Stimulated activated CD8-positive, alpha-beta memory T cell treated with anti-CD3 and anti-CD28 coated beads, Interleukin-7, amount 100 ng/mL, for 1 hour (primary cell): ENCODE results near the gene ZNF554.
"Not testable (repeated sequence)": the region's sequence is repeated elsewhere in the genome, so short reads cannot be mapped to it uniquely, and the experiment has no call there.

Experiments used
- DNase-seq, 2 donors: peaks; one replicate each; pipeline ENCODE4 v3.0.0-alpha.2; 2020; ENCODE audit warnings: low read depth in 2 of 2

The ZNF554 gene

DNA sequence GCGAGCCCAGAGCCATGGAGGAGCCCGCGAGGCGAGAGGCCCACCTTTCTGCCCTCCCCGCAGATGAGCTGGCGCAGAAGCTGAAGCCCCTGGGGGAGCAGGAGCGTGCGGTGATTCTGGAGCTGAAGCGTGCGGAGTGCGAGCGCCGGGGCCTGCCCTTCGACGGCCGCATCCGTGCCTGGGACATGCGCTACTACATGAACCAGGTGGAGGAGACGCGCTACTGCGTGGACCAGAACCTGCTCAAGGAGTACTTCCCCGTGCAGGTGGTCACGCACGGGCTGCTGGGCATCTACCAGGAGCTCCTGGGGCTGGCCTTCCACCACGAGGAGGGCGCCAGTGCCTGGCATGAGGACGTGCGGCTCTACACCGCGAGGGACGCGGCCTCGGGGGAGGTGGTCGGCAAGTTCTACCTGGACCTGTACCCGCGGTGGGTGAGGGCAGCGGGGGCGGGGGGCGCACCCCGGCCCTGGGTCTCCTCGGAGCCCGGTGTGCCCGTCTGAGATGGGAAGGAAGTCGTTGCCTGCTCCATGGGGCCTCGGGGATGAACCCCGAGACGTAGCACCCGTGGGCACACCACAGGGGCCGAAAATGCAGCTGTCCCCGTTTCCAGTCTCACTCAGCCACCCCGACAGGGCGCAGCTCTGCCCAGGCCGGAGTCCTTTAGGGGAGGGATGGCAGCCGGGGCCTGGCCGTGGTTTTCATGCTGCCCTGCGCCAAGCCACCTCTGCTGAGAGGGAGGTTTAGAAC is 12.1 kb upstream of the ZNF554 start:
- no peak for DNase-seq

DNA sequence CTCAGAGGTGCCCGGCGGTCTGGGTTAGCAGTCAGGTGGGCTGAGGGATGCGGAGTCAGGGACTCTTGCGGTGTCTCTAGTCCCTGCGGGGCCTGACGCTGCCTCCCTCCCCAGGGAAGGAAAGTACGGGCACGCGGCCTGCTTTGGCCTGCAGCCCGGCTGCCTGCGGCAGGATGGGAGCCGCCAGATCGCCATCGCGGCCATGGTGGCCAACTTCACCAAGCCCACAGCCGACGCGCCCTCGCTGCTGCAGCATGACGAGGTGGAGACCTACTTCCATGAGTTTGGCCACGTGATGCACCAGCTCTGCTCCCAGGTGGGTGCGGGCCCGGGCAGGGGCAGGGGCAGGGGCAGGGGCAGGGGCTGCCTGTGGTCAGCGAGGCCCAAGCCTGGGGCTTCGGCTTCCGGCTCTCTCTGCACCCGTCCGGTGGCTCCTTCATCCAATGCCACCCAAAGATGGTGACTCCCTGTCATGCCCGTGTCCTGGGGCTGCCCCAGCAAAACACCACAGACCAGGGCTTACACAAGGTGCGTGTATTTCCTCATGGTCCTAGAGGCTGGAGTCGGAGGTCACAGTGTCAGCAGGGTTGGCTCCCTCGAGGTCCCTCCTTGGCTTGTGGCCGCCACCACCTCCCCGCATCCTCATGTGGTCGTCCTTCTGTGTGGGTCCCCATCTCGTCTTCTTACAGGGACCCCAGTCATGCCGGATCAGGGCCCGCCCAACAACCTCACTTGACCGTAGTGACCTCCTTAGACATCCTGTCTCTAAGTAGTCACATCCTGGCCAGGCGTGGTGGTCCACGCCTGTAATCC is 11.3 kb upstream of the ZNF554 start:
- no peak for DNase-seq

DNA sequence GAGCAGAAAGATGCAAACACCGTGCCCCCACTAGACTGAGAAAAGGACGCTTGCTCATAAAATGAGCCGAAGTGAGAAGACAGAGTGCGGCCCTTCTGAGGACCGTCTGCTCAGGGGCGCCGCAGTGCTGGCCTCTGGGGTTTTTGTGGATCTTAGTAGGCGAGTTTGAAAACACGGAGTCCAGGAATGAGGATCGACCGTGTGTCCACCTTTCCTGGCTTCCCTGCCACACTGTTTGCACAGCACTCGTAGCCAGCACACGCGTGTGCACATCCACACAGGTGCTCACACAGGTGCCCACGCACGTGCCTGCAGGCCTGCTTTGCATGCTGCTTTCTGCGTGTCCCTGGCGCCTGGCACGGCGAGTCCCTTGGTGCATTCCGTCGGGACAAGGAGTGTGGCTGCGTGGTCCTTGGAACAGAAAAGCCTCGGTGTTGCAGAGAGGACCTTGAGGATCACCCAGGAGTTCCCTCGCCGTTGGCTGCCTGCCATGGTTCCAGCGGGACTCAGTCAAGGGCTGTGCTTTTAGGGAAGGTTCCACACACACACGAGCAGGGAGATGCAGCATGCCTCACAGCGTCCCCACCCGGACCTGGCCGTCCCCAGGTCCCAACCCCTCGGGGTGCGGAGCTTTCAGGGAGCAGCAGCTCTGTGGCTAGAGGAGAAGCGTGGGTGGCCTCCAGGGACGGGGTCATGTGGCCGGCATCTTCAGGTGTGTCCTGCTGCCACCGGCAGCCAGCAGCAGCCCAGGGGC is 10.1 kb upstream of the ZNF554 start:
- DNase-seq = no peak

DNA sequence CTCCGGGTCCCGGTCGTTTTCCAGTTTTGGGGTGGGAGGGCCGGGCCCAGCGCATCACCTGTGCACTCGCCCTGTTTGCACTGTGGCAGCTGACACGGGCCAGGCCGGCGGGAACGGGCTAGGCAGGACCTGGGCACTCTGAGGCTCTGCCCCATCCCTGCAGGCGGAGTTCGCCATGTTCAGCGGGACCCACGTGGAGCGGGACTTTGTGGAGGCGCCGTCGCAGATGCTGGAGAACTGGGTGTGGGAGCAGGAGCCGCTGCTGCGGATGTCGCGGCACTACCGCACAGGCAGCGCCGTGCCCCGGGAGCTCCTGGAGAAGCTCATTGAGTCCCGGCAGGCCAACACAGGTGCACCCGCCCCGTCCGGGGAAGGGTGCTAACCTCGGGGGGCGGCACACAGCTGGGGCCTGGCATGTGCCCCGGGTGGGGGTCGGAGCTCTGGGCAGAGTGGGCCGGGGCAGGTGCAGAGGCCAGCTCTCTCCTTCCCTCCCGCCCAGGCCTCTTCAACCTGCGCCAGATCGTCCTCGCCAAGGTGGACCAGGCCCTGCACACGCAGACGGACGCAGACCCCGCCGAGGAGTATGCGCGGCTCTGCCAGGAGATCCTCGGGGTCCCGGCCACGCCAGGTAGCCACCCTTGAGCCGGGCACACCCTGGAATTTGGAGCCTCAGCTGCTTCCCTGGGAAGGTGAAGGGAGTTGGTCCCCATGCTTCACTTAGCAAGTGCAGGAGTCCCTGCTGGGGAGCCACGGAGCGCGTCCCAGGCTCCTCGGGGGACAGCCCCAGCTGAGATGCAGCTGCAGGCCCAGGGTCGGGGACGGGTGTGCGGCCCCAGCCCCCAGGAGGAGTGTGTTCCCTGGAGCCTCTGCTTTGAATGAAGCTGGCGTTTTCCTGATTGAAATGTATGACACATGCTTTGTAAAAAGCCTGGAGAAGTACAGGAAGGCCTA is 9.3 kb upstream of the ZNF554 start:
- DNase-seq = no peak

DNA sequence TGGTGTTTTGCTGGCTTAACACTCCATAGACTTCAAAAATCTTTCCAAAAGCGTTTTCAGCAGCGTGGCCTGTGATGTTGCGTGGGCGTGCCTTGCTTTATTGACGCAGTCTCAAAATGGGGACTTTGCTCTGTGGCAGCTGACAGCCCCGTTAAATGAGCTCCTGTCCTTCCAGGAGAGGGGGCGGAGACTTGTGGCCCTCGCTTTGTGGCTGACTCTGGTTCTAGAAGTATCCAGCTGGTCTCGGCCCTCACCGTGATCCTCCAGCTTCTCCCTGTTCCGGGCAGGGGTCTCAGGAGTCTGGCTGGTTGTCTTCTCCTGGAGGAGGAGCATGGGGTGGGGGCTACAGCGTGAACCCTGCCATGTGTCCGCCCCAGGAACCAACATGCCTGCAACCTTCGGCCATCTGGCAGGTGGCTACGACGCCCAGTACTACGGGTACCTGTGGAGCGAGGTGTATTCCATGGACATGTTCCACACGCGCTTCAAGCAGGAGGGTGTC is 8.4 kb upstream of the ZNF554 start:
- DNase-seq = no peak

DNA sequence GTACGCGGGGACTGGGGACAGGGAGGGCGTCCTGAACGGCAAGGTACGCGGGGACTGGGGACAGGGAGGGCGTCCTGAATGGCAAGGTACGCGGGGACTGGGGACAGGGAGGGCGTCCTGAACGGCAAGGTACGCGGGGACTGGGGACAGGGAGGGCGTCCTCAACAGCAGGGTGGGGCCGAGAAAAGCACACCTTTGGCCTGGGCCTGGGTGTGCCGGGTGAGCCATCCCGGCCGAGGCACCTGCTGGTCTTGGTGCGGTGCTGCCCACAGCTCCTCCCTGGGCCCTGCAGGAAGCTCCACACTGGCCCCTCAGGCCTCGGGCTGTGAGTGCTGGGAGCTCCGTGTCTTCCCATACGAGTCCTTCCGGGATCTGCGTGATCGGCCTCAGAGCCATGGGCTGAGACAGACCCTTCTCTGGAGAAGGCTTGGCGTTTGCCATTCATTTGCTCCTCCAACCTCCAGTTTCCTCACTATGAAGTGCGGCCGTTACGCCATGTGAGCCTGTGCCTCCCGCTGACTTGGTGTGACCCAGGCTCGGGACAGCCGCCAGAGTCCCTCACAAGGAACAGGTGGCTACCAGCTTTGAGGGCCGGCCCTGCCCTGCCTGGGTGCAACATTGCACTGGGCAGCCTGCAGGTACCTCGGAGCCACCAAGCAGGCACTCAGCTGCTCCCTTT is 7.8 kb upstream of the ZNF554 start:
- no peak for DNase-seq

DNA sequence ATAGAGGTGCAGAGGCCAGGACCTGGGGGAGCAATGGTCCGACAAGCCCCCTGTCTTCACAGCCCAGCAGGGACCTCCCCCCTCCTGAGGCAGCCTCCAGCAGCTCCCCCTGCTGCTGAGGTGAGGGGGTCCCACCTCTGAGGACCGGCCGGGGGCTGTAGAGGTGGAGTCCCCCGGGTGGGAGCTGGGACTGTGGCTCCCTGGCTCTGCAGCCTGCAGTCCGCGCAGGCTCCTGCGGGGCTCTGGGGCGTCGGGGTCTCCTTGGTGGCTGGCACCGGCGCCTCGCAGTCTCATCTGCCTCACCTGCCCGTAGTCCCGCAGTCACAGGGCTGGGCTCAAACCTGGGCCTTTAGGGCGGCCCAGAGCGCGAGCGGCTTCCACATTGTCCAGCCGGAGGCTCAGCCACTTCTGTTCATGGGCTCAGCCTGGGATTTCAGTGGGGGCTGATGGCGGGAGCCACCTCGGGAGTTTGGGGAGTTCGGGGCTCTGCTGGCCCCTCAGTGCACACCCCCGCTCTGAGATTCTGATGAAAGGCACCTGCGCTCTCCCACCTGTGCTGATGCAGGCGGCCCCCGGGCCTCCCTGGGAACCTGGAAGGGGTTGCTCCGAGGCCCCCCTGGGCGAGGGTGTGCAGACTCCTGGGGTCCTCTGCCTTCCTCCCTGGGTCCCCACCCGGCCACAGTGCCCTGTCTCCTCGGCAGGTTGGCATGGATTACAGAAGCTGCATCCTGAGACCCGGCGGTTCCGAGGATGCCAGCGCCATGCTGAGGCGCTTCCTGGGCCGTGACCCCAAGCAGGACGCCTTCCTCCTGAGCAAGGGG is 7.0 kb upstream of the ZNF554 start:
- no peak for DNase-seq

DNA sequence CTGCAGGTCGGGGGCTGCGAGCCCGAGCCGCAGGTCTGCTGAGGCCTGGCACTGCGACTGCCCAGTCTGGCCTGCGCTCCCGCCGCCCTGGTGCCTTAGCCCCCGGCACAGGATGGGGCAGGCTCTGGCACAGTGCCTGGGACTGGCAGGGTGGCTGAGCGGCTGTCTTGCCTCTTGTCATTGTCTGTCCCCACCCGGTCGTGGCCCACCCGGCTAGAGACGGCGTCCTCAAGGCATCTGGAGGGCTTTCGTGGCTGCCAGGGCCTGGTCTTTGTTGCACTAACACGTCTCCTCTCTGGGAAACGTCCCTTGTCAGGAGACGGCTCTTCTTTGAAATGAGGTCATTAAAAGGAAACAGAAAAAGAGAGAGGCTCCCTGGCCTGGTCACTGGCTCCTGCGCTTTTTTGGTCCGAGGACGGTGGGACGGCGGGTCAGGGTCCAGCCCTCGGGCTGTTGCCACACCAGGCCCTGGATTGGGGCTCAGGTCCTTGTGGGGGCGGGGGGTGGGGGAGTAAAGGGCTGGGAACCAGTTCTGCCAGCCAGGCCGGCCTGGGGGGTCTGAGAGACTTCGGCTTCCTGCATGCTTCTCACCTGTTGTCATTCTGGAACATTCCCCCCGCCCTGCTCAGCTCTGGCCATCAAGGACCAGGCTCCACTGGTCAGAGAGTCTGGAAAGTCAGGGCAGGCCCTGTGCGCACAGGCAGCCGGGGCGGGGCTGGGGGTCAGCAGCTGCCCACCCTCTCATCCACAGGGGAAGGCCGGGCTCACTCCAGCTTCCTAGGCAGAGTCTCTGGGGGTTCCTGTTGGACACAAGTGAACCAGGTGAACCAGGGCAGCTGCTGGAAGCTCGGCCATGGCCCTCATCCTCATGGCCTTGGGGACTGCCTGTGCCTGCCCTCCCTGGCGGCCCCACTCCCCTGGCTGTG is 6.2 kb upstream of the ZNF554 start:
- no peak for DNase-seq

DNA sequence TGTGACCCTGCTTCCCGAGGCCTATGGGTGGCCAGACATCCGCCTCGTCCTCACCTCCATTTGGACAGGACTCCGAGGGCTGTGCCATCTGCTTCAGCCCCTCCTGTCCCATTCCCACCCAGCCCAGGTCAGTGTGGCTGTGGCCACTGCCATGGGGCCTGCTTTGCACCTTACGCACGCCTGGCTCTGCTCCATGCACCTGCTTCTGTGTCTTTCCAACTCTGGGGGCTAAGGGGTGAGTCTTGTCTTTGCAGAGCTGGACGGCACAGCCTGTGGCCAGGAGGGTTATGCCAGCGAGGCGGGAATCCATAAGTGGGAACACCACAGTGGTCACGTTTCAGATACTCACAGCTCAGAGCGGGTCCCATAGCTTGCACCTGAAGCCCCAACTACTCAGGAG is 5.2 kb upstream of the ZNF554 start:
- DNase-seq = no peak

DNA sequence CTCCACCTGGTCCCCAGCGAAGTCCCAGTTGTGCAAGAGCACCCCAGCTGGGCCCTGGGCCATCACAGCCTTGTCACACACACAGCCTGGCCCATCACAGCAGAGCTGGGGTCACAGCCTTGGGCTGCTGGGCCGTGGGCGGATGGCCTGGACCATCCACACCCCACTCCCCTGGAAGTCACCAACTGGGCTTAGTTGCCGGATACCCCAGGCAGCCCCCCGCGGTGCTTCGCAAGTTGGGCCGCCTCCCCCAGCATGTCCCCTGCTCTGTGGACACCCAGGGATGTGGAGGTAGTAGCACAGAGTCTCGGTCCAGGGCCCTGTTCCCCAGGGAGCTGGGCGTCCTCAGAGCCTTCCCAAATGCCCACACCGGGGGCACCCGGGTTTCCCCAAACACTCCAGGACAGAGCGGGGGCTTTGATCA is 4.5 kb upstream of the ZNF554 start:
- no peak for DNase-seq

DNA sequence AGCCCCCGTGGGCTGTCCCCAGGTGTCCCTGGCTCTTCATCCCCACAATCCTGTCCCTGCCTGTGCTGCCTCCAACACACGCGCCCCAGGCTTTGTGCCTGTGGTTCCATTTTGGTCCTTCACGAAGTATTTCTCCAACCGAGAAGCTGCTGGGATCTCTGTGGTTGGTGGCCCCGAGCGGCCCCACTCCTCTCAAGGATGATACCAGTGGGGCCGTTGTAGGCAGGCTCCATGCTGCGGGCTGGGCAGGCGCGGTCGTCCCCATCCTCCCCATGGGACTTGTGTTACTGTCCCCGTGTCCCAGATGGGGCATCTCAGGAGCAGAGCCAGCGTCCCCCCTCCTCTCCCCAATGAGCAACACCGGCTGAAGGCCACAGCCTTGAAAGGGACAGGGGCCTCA is 3.7 kb upstream of the ZNF554 start:
- DNase-seq = no peak

DNA sequence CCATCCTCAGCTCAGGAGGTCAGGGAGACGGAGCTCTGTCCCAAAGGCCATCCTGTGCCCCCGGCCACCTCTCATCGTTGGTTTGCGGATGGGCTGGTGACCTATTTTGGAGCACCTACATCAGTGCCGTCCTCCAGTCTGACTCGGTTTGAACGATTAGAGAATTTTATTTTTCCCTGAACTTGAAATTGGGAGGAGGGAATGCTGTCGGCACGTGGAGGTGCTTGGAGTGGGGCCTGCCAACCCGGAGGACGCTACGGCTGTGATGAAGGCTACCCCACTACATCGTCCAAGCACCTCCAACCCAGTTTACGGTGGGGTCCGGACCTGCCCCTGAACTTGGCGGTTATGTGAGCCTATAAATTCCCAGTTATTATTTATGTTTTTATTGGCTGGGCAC is 3.0 kb upstream of the ZNF554 start:
- DNase-seq = no peak

DNA sequence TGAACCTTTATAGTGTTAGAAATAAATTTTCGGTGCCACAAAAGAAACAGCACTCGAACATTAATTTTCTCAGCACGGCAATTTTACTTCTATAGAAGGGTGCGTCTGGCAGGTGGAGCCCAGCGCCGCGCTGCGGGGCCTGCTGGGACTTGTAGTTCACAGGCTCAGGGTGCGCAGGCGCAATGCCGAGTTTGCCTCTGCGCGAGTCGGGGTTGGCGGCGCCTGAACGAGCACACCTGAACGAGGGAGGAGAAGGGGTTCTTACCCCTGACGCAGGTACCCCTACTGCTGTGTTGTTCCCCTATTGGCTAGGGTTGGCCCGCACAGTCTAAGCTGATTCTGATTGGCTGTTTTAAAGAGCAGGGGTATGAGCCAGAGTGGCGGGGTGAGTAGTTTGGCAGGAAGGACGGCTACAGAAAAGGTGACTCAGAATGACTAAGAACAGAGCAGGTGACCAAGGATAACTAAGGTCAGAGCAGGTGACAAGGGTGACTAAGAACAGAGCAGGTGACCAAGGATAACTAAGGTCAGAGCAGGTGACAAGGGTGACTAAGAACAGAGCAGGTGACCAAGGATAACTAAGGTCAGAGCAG is 2.3 kb upstream of the ZNF554 start:
- DNase-seq = not testable (repeated sequence)

DNA sequence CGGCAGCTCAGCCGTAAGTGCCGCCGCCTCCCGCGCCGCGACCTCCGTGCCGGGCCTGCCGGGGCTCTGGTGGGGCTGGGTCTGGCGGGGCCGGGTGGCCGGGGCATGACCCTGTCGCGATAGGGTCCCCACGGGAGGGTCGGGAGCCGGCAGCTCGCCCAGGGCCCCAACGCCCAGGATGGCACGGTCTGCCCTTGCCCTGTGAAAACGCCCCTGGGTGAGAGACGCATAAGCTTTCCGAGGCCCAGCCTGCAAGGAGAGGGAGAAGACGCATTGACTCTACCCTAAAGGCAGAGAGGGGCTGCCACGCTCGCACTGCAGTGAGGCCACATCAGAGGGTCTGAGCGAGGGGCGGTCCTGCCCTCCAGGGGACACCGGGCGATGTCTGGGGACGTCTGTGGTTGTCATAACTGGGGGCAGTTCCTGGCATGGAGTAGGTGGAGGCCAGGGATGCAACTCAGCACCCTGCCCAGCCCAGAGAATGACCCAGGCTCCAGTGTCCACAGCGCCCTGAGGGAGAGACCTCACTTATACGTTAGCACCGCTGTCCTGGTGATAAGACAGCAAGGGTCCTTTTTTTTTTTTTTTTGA is 539 bp downstream of the ZNF554 start:
- DNase-seq = no peak

DNA sequence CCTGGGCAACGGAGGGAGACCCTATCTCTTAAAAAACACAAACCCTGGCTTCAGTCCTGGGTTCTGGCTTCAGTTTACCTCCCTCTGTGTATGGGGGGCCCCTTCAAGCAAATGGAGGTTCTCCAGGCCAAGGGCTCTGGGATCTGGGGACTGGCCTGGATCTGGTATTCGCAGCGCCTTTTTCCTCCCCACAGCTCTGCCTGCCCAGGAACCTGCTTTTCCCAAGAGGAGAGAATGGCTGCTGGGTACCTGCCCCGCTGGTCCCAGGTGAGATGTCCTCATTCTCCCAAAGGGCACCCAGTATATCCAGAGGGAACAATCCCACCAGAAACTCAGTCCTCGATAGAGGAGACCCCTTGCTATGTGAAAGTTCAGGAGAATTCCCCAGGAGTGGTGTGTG is 3.2 kb downstream of the ZNF554 start:
- no peak for DNase-seq

DNA sequence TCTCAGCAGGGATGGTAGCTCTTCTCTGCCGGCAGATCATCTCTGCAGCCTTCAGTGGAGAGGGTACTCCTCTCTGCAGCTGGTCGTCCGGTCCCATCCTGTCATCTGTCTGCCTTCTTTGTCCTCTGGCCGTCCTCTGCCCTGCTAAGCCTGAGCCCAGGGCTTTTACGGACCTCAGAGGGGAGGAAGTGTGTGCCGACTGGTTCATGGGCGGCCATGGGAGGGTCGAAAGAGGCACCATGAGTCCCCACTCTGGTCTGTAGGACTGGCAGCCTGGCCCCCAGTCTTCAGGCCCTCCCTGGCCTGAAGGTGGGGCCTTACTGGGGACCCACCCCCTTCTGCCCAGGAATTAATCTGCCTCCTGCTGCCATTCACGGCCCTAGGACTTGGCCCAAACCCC is 4.0 kb downstream of the ZNF554 start:
- DNase-seq = no peak

DNA sequence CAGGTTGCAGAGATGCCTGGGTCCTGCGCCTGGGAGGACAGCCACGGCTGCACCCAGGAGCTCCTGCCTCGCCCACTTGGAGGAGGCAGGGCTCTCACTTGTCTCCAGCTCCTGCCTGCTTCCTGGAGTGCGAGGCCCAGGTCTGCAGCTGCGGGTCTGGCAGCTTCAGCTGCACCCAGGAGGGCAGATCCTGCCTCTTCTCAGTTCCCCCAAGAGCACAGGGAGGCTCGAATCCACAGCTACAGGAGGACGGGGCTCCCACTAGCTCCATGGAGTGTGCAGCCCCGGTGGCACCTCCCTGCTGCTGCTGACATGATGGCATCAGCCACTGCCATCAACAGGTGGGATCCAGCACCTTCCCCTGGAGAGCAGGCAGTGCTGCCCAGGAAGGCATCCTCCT is 4.5 kb downstream of the ZNF554 start:
- DNase-seq = no peak

DNA sequence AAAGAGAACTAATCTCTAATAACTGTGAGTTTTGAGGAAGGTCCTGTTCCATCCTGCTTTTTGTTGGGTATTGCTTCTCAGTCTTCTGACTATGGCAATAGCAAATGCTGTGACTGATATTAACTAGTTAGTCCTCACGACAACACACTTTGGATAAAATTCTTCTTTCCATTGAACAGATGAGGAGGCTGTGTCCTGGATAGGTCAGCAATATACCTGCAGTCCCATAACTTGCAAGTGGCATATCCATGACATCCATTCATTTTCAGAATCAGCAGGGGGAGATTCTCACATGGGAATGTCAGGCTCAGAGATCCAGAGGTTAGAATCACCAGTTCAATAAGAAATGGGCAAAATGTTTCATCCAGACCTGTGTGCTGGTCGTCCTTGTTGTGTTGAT is 7.4 kb downstream of the ZNF554 start:
- no peak for DNase-seq
